Central memory CD8-positive, alpha-beta T cell (primary cell): ENCODE results near the gene OR10A3.

Experiments
- ATAC-seq: fragments of 150-1000 bp; cut with Tn5 transposase; replicated peaks from 2 replicates; pipeline ENCODE4 v1.10.0; 2022; ENCODE audit warnings: mild to moderate bottlenecking, moderate FRiP score, moderate number of reproducible peaks; ENCODE audit not compliant: poor library complexity, severe bottlenecking; ENCODE audit errors: extremely low read depth
- DNase-seq, 2 donors: peaks; one replicate each; pipeline ENCODE4 v3.0.0; 2021; ENCODE audit warnings: low spot score in 2 of 2
- H3K27ac Mint-ChIP-seq: one replicate; pipeline ENCODE4 v1.8.0; 2022; ENCODE audit warnings: low read depth, mild to moderate bottlenecking, moderate library complexity, mixed read lengths
- H3K27me3 Mint-ChIP-seq: one replicate; pipeline ENCODE4 v1.8.0; 2022; ENCODE audit warnings: mixed read lengths
- H3K36me3 Mint-ChIP-seq: one replicate; pipeline ENCODE4 v1.8.0; 2022; ENCODE audit warnings: mild to moderate bottlenecking, moderate library complexity, mixed read lengths; ENCODE audit not compliant: insufficient read depth
- H3K4me1 Mint-ChIP-seq: one replicate; pipeline ENCODE4 v1.8.0; 2022; ENCODE audit warnings: mixed read lengths
- H3K4me3 Mint-ChIP-seq: one replicate; pipeline ENCODE4 v1.8.0; 2022; ENCODE audit warnings: mild to moderate bottlenecking, moderate library complexity, mixed read lengths
- H3K9me3 Mint-ChIP-seq: one replicate; pipeline ENCODE4 v1.8.0; 2022; ENCODE audit warnings: mixed read lengths

The OR10A3 gene

DNA sequence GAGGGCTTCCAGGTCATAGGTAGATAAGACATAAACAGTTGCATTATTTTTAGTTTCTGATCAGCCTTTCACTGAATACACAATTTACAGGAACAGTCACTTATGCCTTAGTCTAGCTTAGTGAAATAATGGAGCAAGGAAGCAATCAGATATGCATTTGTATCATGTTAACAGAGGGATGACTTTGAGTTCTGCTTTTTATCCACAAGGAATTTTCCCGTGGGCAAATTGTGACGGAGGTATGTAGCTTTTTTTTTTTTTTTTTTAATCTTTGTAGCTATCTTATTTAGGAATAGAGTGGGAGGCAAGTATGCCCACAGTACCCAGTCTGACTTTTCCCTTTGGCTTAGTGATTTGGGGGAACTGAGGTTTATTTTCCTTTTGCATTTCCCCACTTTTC lies 27.2 kb upstream of the OR10A3 start:
- H3K27me3 Mint-ChIP-seq: peaks cover 51% of the 10 kb centered on the region
- H3K4me1 Mint-ChIP-seq: no peaks in the 10 kb centered on the region
- no peak for DNase-seq
- H3K36me3 Mint-ChIP-seq: no peaks in the 10 kb centered on the region
- ATAC-seq: no peak
- H3K4me3 Mint-ChIP-seq: no peak overlapping the region
- no peak overlapping the region for H3K27ac Mint-ChIP-seq
- no peaks in the 10 kb centered on the region for H3K9me3 Mint-ChIP-seq

DNA sequence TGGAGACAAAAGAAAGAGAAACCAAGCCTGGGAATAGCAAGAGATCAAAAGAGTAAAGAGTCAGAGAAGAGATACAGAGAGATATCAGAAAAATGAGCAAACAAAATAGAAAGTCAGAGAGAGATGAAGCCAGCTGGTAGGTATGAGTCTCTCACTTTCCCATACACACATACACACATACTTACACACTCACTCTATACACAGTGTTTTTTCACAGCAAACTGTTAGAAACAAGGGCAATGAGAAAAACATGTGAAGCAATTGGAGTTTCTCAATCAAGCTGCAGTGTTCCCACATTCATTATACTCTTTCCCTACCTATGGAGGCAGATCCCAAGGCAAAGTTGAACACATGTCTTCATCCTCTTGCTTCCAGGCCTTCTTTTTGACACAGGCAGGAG lies 26.3 kb upstream of the OR10A3 start:
- H3K4me1 Mint-ChIP-seq: no peaks in the 10 kb centered on the region
- H3K9me3 Mint-ChIP-seq: no peaks in the 10 kb centered on the region
- DNase-seq (no peak), ATAC-seq (no peak)
- no peak overlapping the region for H3K27ac Mint-ChIP-seq
- H3K36me3 Mint-ChIP-seq: no peaks in the 10 kb centered on the region
- no peak overlapping the region for H3K4me3 Mint-ChIP-seq
- H3K27me3 Mint-ChIP-seq: peaks cover 51% of the 10 kb centered on the region

DNA sequence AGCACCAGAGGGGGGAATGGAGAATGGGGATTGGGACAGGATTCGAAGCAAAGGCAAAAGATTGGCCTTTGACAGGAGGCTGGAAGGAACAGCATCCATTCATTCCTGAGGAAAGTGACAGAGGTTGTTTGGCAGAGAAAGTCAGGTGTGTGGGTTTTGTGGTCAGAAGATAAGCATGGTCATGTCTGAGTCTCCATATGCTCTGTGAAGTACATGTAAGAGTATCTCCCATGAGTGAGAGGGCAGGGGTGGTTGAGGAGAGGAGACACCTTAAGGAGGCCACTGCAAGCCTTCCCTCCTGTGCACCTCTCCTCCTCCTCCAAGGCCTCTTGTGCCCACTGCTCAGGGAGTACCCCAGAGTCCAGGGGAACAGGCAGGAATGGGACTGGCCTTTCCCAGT lies 25.6 kb upstream of the OR10A3 start:
- Mint-ChIP-seq H3K27ac (no peak overlapping the region), H3K9me3 (no peaks in the 10 kb centered on the region), H3K27me3 (peaks cover 51% of the 10 kb centered on the region), H3K4me3 (no peak overlapping the region), H3K4me1 (no peaks in the 10 kb centered on the region), H3K36me3 (no peaks in the 10 kb centered on the region)
- ATAC-seq (no peak), DNase-seq (no peak)

DNA sequence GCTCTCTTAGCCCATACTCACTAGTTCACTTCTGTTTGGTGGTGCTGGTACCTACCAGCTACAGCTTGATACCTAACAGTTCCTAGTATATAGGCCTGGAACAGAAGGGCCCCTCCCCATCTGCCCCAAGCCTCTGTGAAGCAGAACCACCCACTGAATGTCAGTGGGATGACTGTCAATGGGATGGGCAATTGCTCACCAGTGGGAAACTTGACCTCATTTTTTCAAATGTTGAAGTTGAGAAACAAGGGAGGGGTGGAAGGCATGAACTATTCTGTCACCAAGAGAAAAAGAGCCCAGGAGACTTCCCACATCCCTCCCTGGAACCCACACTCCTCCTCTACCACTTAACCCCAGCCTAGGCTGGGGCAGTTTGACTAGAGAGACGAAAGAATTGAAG lies 23.9 kb upstream of the OR10A3 start, which contains the start of gene NLRP10:
NLRP10 (minus strand) TSS at position 62 of the 400 bp plus-strand sequence. CDS start 1,952 bp downstream, outside the sequence.
- Mint-ChIP-seq H3K36me3 (no peaks in the 10 kb centered on the region), H3K27me3 (peaks cover 64% of the 10 kb centered on the region), H3K9me3 (no peaks in the 10 kb centered on the region), H3K4me3 (no peak within 1 kb of the TSS), H3K27ac (no peak within 1 kb of the TSS), H3K4me1 (no peaks in the 10 kb centered on the region)
- ATAC-seq (no peak), DNase-seq (no peak)

DNA sequence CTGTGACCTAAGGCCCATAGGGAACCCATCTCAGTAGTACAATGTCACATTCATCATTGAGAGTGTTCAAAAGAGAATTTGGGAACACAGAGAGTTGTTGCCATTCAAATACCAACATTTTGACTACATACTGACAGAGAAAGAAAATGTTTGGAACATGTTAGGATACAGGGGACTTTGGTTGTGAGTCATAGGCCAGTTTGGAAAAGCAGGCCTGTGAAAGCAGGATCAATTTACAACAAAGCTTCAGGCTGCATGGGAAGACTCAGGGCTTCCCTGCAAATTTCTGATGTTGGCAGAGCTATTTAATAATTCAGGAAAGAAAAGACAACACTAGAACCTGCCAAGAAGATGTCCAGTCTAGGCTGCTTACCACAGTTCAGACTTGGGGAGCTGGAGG lies 23.4 kb upstream of the OR10A3 start:
- Mint-ChIP-seq H3K9me3 (no peaks in the 10 kb centered on the region), H3K27ac (no peak overlapping the region), H3K27me3 (peaks cover 64% of the 10 kb centered on the region), H3K36me3 (no peaks in the 10 kb centered on the region), H3K4me1 (no peaks in the 10 kb centered on the region), H3K4me3 (no peak overlapping the region)
- DNase-seq: no peak
- no peak for ATAC-seq

DNA sequence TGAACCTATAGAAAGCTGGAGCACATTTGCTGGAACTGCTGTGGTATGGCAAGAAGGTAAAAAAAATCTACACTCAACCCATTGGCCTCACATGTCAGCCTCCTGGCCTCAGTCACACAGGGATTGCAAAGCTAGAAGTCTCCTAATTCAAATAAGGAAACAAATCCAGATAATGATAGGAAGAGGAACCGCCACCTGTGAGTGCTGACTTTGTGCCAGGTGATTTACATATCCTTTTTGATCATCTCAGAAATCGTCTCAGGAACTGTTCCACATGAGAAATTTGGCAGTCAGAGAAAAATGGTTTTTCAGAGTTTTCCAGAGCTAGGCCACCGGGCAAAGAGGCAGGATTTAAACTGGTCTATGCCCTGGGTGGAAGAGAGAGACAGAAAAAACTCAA lies 22.8 kb upstream of the OR10A3 start:
- Mint-ChIP-seq H3K4me3 (no peak overlapping the region), H3K27me3 (peaks cover 67% of the 10 kb centered on the region), H3K9me3 (no peaks in the 10 kb centered on the region), H3K36me3 (no peaks in the 10 kb centered on the region), H3K27ac (no peak overlapping the region), H3K4me1 (no peaks in the 10 kb centered on the region)
- ATAC-seq (no peak), DNase-seq (no peak)

DNA sequence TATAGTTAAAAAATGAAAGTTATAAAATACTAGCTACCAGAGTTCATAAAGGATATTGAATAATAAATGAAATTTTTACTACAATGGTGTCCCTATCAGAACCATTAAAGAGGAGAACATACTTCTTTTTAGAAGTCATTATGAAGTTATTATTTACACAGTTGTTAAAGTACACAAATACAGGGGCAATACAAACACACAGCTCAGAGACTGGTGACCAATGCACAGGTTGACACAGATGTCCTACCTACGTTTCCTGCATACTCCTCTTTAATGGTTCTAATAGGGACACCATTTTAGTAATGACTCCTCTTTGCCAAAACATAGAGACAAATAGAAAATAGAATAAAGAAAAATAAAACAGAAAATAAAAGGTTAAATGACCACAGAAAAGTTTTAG lies 13.7 kb upstream of the OR10A3 start:
- ATAC-seq (no peak), DNase-seq (no peak)
- Mint-ChIP-seq H3K4me1 (no peaks in the 10 kb centered on the region), H3K36me3 (no peaks in the 10 kb centered on the region), H3K27me3 (peaks cover 50% of the 10 kb centered on the region), H3K4me3 (no peak overlapping the region), H3K9me3 (no peaks in the 10 kb centered on the region), H3K27ac (no peak overlapping the region)

DNA sequence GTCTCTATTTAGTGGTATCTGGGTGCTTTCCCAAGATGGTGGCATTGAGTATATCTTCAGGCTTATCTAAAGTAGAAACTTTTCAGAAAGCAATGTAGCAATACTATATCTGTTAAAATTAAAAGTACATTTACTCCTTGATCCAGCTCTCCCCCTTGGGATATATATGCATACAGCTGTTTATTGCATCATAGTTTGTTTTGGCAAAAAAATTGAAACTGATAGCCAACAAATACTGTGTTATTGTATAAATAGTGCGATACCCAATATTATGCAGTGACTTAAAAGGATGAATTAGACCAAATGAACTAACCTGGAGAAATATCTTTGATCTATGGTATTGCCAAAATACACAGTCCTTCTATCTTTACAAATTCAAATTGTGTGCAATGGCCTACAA lies 8.4 kb upstream of the OR10A3 start:
- peaks cover 52% of the 10 kb centered on the region for H3K27me3 Mint-ChIP-seq
- no peaks in the 10 kb centered on the region for H3K36me3 Mint-ChIP-seq
- no peak overlapping the region for H3K4me3 Mint-ChIP-seq
- DNase-seq (no peak), ATAC-seq (no peak)
- no peak overlapping the region for H3K27ac Mint-ChIP-seq
- no peaks in the 10 kb centered on the region for H3K4me1 Mint-ChIP-seq
- no peaks in the 10 kb centered on the region for H3K9me3 Mint-ChIP-seq

DNA sequence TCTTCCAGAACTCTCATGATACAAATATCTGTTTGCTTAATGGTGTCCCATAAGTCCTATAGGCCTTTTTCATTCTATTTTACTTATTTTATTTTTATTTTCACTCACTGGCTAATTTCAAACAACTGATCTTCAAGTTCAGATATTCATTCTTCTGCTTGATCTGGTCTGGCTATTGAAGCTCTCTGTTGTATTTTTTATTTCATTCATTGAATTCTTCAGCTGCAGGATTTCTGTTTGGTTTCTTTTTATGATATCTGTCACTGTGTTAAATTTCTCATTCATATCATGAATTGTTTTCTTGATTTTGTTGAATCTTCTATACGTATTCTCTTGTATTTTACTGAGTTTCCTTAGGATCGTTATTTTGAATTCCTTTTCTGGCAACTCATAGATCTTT lies 2.6 kb upstream of the OR10A3 start:
- ATAC-seq (no peak), DNase-seq (no peak)
- Mint-ChIP-seq H3K27me3 (peaks cover 42% of the 10 kb centered on the region), H3K4me3 (no peak overlapping the region), H3K9me3 (peaks cover 10% of the 10 kb centered on the region), H3K36me3 (no peaks in the 10 kb centered on the region), H3K27ac (no peak overlapping the region), H3K4me1 (no peaks in the 10 kb centered on the region)

DNA sequence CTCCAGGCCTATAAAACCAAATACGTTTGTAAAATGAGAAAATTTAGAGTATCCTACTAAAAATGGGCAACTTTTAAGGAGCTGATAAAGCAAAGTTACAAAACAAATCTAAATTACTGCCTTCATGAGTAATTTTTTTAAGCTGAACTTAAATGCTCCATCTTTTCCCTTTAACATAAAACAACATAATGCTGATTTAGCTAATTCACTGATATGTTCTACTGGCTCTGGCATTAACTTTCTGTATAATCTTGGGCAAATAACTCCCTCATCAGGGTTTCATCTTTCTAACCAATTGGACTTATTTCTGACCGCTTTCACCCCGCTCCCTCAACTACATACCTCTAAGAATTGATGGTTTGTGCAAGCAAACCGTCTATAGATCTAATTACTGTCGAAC lies 362 bp downstream of the OR10A3 start:
- Mint-ChIP-seq H3K36me3 (no peaks in the 10 kb centered on the region), H3K27me3 (peaks cover 39% of the 10 kb centered on the region), H3K4me3 (no peak overlapping the region), H3K9me3 (peaks cover 10% of the 10 kb centered on the region), H3K27ac (no peak overlapping the region), H3K4me1 (no peaks in the 10 kb centered on the region)
- ATAC-seq (no peak), DNase-seq (no peak)

DNA sequence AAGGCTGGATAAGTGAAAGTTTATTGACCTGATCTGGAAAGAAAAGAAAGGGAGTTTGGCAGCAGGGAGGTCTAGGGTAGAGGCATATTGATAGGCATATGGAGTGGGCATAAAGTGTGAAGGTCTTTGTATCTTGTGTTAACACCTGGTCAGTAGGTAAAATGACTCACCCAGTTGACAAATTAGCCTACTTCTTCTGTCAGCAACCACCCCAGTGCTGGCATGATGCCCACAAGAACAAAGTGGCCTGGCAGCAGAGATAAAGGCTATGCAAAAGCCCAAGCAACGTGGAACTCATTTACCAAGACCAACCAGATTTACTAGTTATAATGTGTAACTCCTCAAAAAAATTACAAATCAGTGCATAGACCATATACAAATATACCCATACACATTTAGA lies 4.9 kb downstream of the OR10A3 start:
- Mint-ChIP-seq H3K27me3 (peaks cover 76% of the 10 kb centered on the region), H3K36me3 (no peaks in the 10 kb centered on the region), H3K9me3 (peaks cover 4% of the 10 kb centered on the region), H3K27ac (no peak overlapping the region), H3K4me3 (no peak overlapping the region), H3K4me1 (no peaks in the 10 kb centered on the region)
- ATAC-seq (no peak), DNase-seq (no peak)

DNA sequence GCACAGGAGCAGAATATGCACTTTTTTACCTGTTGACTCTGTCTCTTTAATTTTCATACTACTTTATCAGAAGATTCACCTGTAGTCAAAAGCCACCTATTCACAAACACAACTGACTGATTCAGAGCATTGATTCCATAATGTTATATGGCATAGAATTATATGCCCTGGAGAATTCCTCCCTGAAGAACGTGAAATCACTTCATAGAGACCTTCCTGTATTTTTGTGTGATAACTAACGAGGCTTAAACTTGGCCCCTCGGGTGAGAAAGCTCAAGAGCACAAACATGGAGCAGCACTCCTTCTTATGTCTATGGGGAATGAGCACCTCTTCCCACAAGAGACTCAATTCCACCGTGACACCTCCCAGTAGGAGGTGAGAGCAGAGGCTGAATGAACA lies 10.3 kb downstream of the OR10A3 start, which contains the start of gene OR10A6:
OR10A6 (minus strand) TSS at position 101 of the 400 bp plus-strand sequence. CDS start 2,606 bp downstream, outside the sequence.
- DNase-seq (no peak), ATAC-seq (no peak)
- H3K4me3 Mint-ChIP-seq: no peak within 1 kb of the TSS
- H3K9me3 Mint-ChIP-seq: no peaks in the 10 kb centered on the region
- H3K36me3 Mint-ChIP-seq: no peaks in the 10 kb centered on the region
- H3K27ac Mint-ChIP-seq: no peak within 1 kb of the TSS
- H3K4me1 Mint-ChIP-seq: no peaks in the 10 kb centered on the region
- peaks cover 85% of the 10 kb centered on the region for H3K27me3 Mint-ChIP-seq

DNA sequence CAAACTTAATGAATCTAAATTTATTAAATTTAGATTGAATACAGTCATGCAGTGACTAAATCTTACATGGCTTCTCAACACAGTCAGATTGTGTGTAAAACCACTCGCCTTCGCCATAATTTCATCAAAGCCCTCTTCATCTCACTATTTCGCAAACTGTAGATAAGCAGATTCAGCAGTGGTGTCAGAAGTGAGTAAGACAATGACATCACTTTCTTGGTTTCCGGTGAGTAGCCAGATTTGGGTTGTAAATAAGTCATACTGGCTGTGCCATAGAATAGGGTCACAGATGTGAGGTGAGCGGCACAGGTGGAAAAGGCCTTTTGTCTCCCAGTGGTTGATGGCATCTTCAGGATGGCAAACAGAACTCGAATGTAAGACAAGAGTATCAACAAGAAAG lies 13.9 kb downstream of the OR10A3 start:
- Mint-ChIP-seq H3K27me3 (peaks cover 74% of the 10 kb centered on the region), H3K27ac (no peak overlapping the region), H3K36me3 (no peaks in the 10 kb centered on the region), H3K4me3 (no peak overlapping the region), H3K9me3 (no peaks in the 10 kb centered on the region), H3K4me1 (no peaks in the 10 kb centered on the region)
- DNase-seq: no peak
- ATAC-seq: no peak

DNA sequence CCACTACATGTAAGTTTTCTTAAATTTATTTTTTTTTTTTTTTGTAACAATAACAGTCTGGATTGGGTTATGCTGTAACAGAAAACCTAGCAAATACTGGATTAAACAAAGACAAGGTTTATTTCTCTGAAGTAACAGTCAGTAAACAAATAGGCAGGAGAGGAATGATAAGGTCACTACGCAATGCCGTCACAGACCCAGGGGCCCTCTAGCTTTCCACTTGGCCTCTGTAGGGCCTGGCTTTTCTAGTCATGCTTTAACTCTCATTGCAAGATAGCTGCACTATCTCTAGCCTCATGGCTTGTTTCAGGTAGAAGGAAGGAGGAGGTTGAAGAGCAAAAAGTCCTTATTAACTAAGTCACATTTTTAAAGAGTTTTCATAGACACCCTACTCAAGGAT lies 17.0 kb downstream of the OR10A3 start:
- no peaks in the 10 kb centered on the region for H3K4me1 Mint-ChIP-seq
- ATAC-seq: no peak

More for the DNA sequence above, 17.0 kb downstream of the OR10A3 start:
- no peak overlapping the region for H3K4me3 Mint-ChIP-seq
- H3K36me3 Mint-ChIP-seq: no peaks in the 10 kb centered on the region
- peaks cover 44% of the 10 kb centered on the region for H3K27me3 Mint-ChIP-seq
- no peak for DNase-seq
- H3K9me3 Mint-ChIP-seq: no peaks in the 10 kb centered on the region
- H3K27ac Mint-ChIP-seq: no peak overlapping the region
